T-helper 22 cell (primary cell): ENCODE measurements around the gene CFAP97D2.
A peak's percentile ranks its signal among the peaks of the same experiment; 100 is the strongest.
"Not testable (repeated sequence)": the region's sequence is repeated elsewhere in the genome, so short reads cannot be mapped to it uniquely, and the experiment has no call there.

Source experiments
- DNase-seq: peaks from one replicate; pipeline ENCODE4 v3.0.0-alpha.2; 2020; ENCODE audit warnings: low read depth

CFAP97D2 gene

DNA sequence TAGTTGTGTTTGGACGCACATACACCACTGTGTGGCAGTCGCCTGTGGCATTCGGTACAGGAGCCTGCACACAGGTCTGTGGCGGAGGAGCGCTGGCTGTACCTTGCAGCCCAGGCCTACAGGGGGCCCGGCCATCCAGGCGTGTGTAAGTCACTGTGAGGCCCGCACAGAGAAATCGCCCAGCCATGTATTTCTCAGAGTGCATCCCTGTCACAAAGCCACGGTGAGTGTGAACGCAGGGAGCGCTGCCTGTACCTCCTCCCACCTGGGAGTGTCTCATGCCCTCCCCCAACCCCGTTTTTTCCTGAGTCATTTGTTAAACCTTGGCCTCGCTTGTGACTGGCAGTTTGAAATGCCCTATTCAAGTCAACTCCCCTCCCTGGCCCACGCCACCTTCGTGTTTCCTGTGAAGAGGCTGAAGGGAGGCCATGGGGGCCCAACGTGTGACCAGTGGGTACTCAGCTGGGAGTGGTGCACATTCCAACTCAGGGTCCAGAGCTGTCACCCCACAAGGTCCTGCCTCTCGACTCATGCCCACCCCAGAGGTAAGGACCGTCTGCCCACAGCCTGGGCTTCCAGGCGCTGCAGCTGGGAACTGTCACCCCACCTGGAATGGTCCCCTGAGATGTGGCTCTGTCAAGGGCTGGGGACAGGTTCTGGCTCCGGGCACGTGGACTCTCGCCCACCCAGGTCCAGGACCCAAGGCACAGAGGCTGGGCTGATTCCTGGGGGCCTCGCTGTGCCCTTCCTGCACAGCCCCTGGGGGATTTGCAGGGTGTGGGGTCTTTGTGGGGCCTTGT, 35.1 kb upstream of the CFAP97D2 start:
- no peak for DNase-seq

DNA sequence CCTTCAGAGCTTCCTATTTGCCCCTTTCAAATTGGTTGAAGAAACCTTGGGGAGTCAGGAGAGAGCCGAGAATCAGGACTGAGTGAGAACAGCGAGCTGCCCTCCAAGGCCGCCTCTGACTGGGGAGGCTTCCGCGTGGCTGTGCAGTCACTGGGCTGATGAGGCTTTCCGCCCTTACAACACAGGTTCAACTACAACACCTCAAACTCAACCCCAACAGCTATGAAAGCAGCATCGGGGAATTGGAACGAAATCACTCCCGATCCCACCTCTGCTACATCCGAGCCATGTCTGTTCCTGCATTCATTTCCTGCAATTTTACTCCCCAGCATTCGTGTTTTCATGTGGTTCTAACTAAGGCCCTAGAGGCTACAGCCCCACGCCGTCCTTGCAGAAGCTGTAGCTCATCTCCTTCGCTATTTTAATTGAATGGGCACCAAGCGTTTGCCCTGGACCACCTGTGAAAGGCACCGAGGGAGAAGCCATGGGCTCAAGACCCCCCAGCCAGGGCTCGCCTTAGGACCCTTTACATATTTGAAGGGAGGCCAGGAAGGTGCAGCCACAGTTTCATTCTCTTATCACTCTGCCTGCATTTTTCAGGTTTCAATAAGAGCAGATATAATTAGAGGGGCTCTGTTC, 34.3 kb upstream of the CFAP97D2 start:
- no peak for DNase-seq

DNA sequence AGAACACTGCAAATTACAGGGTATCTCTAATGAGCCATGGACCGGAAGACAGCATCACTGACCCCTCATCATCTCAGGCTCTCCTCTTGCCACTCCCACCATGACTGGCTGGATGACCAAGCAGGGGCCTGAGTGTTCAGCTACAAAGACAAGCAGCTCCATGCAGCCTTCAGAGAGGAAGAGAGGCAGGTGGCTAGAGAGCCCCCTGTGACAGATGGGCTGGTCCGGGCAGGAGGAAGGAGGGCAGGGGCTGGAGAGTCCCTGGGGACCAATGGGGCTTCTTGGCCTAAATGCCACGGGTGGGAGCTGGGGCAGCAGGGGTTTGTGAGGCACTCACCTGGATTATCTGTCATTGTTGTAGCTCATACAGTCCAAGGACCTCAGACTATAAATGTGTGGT, 33.8 kb upstream of the CFAP97D2 start:
- DNase-seq = no peak

DNA sequence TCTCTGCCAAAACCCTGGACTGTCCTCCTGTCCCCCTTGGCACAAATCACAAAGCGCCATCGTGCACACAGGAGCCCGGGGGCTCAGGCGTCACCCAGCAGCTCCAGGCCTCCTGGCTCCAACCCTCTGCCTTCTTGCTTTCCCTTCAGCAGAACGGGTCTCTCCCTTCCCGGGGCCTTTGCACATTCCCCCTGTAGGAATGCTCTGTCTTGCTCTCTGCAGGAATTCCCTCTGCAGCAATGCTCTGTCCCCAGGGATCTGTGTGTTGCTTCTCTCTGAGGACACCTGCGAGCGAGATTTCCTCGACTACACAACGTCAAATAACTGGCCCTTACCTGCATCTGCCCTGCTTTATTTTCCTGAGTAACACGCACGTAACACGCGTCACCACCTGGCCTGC, 33.3 kb upstream of the CFAP97D2 start:
- no peak for DNase-seq

DNA sequence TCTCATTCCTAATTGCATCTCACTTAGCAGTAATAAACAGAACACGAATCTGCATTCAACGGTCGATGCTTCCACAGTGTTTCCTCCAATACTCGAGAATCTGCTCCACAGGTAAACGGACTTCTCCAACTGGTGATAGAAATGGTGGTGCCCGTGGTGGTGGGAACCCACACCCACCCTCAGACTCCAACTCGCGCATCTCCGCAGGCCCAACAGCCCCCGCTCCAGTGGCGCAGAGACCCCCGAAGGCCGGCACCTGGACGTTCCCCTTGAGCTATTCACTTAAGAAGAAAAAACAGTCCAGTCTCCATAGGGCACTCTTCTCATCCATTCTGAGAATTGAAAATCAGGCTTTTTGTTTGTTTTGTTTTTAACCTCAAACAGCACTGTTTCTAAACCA, 32.9 kb upstream of the CFAP97D2 start:
- DNase-seq = no peak

DNA sequence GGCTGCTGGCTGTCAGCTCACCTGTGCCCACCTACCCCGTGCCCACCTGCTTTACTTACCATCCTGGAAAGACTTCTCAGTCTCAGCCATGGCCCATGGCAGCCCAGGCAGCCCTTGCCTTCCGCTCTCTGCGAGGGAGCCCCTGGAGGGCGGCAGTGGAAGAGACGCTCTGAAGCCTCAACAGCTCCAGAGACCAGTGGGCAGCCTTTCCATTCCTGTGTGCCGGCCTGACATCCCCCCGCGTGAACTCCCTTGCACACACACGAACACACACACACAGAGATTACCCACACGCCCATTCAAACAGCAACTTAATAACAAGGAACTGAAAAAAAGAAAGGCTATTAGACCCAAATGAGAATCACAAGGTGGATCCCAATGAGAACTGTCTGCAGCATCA, 32.4 kb upstream of the CFAP97D2 start:
- DNase-seq = no peak

DNA sequence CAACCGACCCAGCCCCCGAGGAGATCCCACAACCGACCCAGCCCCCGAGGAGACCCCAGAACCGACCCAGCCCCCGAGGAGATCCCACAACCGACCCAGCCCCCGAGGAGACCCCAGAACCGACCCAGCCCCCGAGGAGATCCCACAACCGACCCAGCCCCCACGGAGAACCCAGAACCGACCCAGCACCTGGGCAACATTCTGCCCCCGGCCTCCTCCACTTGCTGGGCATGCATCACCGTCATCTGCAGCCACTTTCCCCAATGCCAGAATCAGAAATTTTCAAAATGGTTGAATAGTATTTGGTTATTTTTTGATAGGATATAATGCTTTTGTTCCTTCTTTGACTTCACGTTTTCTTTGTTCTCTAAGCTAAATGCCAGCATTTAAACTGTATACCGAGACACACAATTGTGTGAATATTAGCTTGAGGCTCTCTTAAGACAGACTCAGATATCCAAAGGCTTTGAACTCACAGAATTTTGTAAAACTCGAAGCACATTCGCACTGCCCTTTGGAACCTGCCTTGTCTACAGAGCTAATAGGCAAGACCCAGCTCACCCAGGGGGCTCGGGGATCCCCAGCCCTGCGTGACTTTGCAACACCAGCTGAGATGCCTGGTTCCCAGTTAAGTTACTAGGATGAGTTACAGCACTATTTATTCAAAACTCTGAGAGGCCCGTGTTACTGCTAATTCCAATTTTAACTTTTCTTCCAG, 31.1 kb upstream of the CFAP97D2 start:
- DNase-seq = no peak

DNA sequence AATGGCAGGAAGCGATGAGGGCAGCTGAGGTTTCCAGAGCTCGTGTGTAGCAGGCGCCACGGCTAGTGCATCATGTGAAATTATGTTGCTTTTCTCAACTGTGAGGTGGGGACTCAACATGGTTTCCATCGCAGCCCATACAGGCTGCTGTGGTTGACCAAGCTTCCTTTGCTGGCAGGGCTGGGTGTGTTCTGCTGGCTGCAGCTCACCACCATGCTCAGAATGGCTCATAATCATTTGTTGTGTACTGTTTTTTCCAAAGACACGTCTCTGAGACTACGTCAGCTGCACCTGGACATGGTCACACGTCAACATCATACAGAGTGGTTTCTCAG, 30.6 kb upstream of the CFAP97D2 start:
- peak; percentile 90 for DNase-seq

DNA sequence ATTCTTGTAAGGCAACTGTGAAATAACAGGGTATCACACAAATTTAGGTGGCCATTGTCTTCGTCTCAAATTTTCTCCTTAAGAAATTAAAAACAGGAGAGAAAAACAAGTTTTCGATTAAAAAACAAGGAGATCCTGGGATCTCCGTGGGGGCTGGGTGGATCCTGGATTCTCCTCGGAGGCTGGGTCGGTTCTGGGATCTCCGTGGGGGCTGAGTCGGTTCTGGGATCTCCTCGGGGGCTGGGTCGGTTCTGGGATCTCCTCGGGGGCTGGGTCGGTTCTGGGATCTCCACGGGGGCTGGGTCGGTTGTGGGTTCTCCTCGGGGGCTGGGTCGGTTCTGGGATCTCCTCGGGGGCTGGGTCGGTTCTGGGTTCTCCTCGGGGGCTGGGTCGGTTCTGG, 30.2 kb upstream of the CFAP97D2 start:
- not testable (repeated sequence) for DNase-seq

DNA sequence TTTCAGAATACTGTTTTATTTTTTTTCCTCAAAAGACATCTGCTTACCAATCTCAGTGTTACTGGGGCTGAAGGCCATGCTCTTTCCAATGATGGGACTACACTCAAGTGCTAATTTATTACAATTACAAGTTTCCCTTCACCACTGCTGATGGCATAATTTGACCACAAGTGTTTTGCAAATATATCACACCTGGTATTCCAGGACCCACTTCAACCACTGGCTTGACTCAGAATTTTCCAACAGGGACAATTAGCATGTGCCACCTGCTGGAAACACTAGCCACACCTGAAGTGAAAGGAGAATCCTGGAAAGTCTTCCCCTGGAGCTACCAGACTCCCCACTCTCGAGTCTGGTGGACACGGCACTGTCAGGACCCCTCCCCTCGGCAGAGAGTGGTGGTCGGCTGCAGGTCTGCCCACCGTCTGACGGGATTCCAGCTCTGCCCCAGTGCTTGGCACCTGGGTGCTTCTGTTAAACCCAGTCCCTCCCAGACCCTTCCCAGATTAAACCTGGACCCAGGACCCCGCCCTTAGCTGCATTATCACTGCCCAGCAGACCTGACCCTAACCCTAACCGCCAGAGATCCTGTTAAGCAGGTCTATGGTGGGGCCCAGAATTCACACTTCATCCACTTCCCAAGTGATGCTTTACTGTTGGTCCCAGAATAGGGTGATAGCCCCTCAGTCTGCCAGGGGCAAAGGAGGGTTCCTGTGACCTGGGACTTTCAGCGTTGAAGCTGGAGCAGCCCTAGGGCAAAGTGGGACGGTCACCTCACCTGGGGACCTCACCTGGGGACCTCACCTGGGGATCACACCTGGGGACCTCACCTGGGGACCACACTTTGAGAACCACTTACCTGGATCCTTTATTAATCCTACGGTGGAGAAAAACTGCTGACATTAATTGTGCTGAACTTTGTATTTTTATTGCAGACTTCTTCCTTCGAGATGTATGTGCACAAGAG, 29.0 kb upstream of the CFAP97D2 start:
- no peak for DNase-seq

DNA sequence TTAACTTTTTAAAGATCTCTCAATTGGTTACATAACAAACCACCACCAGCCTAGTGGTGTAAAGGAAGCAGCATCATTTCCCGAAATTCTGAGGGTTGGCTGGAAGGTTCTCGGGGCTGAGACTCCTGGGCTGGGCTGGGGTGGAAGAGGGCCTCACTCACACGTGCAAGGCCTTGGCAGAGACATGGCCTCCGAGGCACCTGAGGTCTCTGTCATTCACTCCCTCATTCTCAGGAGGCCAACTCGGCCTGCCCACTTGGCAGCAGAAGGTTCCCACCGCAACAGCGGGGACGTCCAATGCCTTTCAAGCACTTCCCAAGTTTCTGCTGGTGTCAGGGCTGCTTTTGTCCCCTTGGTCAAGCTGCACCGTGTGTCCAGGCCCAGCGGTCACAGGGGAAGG, 28.0 kb upstream of the CFAP97D2 start:
- no peak for DNase-seq

DNA sequence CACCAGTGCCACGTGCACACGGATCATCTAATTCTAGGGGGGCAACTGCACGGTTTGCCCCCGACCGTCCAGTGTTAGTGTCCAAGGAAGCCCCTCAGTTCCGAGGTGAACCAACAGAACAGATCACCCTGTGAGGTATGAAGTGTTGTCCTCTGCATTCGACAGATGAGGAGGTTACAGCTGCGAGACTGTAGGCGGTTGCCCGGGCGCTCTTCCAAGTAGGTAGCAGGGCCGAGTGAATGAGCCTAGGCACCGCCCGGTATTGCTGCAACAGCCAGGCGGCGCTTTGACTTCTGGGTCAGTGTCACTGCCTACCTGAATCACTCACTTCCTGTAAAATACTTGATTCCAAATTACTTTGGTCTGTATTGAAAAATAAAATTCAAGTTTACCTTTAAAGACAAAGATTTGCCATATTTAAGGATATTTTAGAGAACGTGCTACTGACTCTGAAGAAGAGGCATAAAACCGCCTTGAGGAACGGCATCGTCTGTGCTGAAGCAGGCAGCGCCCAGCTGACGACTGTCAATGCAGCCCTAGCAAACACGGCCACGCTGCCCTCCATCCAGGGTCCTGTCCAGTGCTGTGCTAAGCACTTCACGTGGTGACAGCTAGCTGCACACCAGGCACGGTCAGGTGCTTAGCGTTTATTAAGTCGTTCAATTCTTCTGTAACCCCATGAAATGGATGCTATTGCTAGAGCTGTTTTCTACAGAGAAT, 27.3 kb upstream of the CFAP97D2 start:
- DNase-seq = no peak

DNA sequence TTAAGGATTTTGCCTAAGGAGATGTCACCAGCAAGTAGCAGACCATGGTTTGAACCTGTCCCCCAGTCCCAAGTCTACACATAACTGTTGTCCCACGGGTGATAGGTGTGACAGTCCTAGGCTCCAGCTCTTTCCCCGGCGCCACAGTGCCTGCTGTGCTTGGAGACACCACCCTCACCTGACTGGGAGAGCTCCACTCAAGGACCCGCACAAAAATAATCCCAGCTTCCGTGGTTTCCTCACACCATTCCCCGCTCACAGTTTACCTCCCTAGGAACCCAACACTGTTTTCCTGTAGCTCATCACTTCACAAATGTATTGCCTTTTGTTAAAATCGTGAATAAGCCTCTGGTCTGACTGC, 26.8 kb upstream of the CFAP97D2 start:
- DNase-seq = no peak

DNA sequence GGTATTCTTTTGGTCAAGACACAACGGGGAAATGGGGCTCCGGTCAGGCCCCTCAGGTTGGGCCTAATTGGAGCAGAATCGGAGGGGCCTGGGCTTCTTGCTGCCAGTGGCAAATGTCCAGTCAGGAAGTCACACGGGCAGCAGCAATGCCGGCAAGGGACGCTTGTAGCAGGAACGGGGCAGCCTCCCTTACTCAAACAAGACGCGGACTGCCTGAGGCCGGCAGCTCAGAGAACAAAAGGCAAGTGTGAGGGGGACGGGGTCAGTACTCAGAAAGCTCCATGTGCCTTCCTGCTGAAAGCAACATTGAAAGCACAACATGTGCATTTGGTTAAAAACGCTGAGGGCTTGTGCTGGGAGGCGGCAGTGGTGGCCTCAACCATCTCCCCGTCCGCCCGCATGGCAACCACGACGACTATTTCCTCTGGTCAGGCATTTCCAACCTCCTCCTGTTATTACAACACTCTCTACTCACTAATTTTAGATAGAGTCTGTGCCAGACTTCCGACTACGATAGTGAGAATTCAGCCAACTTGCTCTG, 26.2 kb upstream of the CFAP97D2 start:
- DNase-seq = no peak

DNA sequence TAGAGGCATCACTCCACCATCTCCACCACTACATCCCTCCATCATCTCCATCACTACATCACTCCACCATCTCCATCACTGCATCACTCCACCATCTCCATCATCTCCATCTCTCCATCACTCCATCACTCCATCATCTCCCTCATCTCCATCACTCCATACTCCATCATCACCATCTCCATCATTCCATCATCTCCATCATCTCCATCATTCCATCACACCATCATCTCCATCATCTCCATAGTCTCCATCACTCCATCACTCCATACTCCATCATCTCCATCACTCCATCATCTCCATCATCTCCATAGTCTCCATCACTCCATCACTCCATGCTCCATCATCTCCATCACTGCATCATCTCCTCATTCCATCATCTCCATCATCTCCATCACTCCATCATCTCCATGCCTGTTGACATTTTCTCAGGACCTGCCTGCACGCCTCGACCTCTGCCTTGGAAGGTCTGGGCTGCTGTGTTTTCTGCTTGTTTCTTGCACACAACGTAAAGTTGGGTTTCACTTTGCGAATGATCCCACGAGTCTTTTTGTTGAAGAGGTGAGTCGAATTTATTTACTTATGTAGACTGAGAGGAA, 25.5 kb upstream of the CFAP97D2 start:
- DNase-seq = no peak

DNA sequence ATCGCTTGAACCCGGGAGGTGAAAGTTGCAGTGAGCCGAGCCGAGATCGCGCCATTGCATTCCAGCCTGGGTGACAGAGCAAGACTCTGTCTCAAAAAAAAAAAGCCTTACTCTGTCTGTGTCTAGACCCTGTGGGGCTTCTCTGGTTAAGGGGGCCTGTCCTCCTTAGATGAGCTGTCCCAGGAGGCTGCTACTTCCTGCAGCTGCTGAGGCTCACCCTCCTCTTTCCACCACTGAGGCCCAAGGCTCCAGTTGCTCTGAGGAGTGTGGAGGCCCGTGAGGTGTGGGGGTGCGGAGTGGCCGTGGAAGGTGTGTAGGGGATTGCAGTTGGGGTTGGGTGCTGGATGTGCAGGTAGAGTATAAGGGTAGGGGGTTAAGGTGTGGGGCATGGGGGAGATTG, 24.6 kb upstream of the CFAP97D2 start:
- no peak for DNase-seq

DNA sequence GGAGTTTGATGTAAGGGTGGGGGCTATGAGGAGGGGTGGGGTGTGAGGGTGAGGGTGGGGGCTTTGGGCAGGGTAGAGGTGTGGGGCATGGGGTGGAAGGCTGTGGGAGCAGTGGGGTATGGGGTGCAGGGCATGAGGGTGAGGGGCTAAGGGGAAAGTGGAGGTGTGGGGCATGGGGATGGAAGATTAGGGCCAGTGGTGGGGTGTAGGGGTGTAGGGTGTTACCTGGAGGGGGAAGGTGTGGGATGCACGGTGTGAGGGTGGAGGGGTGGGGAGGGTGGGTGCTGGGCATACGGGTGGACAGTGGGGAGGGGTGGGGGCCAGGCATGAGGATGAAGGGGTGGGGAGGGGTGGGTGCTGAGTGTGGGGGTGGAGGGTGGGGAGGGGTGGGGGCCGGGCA, 23.7 kb upstream of the CFAP97D2 start:
- DNase-seq = no peak

DNA sequence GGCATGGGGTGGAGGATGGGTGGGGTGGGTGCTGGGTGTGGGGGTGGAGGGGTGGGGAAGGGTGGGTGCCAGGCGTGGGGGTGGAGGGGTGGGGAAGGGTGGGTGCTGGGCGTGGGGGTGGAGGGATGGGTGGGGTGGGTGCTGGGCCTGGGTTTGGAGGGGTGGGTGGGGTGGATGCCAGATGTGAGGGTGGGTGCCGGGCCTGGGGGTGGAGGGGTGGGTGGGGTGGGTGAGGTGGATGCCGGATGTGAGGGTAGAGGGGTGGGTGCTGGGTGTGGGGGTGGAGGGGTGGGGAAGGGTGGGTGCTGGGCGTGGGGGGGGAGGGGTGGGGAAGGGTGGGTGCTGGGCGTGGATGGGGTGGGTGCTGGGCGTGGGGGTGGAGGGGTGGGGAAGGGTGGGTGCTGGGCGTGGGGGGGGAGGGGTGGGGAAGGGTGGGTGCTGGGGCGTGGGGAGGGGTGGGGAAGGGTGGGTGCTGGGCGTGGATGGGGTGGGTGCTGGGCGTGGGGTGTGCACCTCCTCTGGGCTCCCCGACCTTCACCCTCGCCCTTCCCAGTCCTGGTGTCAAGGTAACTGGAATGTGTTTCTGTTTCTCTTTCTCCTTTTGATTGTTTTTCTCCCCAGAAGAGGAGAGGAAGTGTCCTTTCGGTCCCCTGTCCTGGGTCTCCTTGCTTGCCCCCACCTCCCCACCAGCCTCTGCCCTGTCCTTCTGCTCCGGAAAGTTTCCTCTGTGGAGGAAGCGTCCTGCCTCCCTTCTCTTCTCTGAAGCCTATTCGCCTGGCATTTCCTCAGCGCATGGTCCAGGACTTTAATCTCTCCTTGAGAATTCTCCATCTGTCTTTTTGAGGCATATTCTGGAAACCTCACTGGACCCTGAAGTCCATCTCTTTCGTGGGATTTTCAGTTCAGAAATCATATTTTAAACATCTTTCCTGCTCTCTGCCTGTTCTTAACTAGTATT, 22.9 kb upstream of the CFAP97D2 start:
- no peak for DNase-seq

DNA sequence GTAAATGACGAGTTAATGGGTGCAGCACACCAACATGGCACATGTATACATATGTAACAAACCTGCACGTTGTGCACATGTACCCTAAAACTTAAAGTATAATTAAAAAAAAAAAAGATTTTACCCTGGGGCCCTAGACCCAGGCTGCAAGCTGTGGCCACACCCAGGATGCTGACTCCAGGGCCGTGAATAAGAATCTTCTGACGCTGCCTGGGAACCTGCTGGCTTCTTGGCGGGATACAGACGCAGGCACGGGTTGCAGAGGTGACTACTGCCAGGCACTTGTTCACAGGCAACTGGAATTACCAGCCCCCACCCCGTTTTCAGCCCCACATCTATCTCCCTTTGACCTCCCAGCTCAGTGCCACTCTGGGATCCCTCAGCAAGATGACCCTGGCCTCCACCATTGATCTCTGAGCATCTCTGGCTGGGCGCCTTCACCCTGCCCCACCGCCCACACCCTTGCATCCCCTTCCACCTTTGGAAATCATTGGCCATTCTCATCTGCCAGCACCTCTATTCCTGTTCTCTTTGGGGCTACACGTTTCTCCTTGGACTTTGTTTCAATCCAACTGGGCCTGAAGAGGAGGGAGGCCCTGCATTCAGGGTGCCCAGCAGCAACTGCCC, 21.1 kb upstream of the CFAP97D2 start:
- DNase-seq = no peak
